GM19468 (cell line): ENCODE results near the gene ANXA6.
"Not testable (repeated sequence)": the region's sequence is repeated elsewhere in the genome, so short reads cannot be mapped to it uniquely, and the experiment has no call there.

Source experiments
- ATAC-seq: cut with Tn5 transposase; IDR thresholded peaks from one replicate; pipeline ENCODE4 v1.9.1; 2021; ENCODE audit warnings: mild to moderate bottlenecking, moderate library complexity, moderate number of reproducible peaks; ENCODE audit not compliant: unreplicated experiment; ENCODE audit errors: extremely low read depth

Gene ANXA6

DNA sequence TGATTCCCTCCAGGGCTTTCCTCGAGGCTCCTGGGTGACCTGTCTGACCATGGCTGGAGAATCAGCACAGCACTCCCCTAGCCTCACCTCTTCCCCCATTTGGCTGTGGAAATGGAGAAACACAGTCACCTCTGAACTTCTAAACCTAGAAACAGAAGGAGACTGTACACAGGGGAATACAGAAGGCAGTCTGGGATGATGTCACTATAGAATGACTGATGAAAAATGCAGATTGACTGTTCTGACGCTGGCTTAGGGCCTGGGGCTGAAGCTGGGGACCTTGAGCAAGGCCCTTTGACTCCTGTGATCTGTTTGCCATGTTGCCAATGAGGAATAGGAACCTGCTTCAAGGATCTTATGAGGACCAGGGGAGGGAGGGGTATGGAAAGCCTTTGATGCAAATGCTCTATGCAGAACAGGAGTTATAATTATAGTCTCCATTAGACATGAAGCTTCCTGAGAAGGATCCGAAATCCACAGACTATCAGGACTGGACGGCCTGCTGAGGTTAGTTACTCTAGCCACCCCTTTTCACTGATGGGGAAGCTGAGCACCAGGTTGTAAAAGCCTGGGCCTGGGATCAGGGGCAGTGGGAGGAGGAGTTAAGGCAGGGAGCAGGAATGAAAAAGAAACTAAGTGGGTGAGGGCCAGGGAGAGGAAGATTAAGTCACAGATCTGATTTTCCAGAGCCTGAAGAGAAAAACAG is 24.4 kb upstream of the ANXA6 start:
- no peak for ATAC-seq

DNA sequence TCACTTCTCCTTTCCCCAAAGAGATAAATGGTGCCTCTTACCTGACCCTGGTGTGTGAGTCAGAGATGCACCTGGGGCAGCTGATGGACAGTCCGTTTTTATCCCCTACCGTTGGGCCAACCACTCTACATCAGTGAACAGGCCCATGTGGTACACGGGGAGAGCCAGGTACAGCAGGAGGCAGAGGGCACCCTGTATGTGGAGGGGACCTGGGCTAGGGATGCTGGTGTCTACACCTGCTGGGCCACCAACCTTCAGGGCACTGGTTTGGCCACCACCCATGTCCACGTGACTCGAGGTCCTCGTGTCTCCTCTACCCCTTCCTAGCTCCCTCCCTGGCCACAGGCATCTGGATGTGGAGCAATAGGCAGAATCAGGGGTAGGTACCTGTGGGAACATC is 22.7 kb upstream of the ANXA6 start:
- ATAC-seq: no peak

- no peak for ATAC-seq
These were observed 21.9 kb upstream of the ANXA6 start for GRCh38 chr5:151179489-151179840.

GRCh38 chr5:151178777-151179488 is 21.4 kb upstream of the ANXA6 start:
- ATAC-seq: no peak

- ATAC-seq: no peak
These were observed 20.8 kb upstream of the ANXA6 start for GRCh38 chr5:151178372-151178771.

GRCh38 chr5:151176268-151176667 is 18.7 kb upstream of the ANXA6 start:
- ATAC-seq: not testable (repeated sequence)

GRCh38 chr5:151174612-151175101 is 17.1 kb upstream of the ANXA6 start:
- no peak for ATAC-seq

DNA sequence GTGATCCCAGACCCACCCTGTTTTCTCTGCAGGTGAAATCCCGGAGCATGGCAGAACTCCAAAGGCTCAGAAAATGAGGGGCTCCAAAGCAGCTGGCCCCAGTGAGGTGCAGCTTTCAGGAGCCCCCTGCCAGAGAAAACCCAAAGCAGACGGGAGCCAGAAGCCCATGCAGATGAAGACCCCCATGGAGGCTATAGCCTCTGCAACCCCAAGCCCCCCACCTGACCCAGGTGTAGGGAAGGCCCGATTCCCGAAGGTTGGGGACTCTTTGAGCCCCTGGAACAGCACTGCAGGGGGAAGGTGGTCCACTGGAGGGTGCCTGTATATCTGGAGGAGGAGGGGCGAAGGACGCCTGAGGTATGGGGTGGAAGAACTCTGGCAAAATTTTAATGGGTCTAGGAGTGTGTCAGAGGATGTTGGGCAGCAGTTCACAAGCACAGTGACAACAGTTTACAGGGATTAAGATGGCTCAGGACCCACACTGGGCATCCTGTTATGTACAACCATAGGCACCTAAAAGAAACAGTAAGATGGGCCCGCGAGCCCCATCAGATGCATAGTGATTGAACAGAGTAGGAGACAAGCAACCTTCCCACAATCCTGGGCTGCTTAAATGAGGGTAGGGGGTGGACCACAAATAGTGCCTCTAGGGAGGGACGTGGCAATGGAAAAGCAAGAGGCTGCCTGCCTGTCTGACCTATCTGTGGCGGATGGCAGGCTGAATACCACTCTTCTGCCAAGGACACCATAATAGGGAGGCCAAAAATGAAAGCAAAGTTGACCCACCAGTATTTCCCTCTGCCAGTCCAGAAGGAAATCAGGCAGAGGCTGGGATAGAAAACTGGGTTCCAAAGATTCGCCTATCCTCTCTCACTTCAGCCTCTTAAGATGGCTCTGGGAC is 16.4 kb upstream of the ANXA6 start:
- ATAC-seq: no peak

GRCh38 chr5:151171529-151171928 is 13.9 kb upstream of the ANXA6 start:
- ATAC-seq: no peak

- no peak for ATAC-seq
These were observed 11.2 kb upstream of the ANXA6 start for GRCh38 chr5:151168602-151169344.

DNA sequence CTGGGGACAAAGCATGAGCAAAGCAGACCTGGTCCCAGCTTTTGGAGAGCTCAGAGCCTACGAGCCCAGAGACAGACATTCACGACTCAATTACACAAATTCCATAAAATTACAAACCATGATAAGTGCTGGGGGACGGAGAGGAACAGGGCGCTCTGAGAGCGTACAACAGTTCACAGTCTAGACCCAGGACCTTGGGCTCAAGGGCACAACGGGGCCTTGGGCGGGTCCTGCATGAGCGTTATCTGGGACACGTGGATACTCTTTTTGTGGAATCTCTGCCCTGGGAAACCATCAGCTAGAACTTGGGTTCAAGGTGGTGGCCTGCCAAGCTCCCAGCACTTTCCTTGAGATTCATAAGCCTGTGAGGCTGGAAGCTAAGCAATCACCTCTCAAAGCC is 9.4 kb upstream of the ANXA6 start:
- no peak for ATAC-seq

DNA sequence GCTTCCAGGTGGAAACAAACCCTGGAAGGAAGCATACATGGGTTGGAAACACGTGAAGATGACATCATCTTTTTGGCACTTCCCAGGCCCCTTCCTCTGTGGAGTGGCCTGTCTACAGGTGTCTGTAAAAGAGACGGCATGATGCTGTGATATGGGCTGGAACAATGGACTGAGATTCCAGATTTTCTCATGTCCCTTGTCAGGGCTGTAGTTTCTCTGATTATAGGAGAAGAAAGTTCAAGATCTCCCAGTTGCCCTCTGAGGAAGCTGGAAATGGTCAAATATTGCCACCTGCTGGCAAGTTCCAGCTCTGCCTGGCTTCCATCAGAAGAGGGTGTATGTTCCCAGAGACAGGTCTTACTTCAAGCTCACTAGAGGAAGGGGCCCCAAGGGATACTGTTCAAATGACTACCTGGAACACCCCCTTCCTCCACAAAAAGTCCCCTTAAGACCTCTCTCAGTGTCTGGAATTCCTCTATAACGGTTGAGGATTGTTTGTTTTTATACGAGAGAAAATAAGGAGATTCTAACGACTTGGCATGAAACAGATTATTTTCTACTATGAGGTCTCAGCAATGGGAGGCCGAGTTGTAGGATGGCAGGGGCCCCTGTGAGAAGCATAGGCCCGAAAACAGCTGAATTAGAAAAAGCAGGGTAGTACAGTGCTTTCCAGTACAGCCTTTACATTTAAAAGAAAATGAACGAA is 7.3 kb upstream of the ANXA6 start:
- ATAC-seq: no peak

DNA sequence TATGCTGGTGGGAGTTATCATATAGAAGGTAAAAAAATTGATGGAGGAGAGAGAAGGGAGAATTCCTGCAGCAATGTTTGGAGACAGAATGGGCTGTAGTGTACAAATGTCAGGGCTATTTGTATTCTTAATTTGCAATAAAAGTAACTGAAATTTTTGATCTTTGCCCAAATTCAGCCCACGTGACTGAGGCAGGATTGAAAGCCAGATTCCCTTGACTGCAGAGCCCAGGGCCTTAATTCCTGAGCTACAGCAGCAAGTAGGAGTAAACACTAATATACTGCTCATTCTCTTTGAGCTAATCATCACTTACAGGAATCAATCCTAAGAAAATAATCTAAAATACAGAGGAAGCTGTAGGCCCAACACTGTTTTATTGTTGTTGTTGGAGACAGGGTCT is 5.2 kb upstream of the ANXA6 start:
- no peak for ATAC-seq

GRCh38 chr5:151159649-151160373 is 2.2 kb upstream of the ANXA6 start:
- no peak for ATAC-seq

DNA sequence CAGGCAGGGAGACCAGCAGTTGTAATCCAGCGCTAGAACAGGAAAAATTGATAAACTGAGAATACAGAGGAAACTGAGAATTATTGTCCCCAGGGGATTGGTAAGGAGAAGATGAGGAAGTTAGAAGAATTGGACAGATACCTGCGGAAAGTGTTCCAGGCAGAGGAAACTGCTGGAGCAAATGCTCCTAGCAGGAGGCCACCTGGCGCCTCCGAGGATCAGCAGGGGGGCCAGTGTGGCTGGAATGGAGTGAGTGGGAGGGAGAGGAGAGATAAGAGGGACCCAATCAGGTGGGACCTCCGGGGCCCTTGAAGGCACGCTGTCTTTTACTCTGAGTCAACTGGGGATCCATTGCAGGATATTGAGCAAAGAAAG is 695 bp upstream of the ANXA6 start:
- ATAC-seq: no peak

DNA sequence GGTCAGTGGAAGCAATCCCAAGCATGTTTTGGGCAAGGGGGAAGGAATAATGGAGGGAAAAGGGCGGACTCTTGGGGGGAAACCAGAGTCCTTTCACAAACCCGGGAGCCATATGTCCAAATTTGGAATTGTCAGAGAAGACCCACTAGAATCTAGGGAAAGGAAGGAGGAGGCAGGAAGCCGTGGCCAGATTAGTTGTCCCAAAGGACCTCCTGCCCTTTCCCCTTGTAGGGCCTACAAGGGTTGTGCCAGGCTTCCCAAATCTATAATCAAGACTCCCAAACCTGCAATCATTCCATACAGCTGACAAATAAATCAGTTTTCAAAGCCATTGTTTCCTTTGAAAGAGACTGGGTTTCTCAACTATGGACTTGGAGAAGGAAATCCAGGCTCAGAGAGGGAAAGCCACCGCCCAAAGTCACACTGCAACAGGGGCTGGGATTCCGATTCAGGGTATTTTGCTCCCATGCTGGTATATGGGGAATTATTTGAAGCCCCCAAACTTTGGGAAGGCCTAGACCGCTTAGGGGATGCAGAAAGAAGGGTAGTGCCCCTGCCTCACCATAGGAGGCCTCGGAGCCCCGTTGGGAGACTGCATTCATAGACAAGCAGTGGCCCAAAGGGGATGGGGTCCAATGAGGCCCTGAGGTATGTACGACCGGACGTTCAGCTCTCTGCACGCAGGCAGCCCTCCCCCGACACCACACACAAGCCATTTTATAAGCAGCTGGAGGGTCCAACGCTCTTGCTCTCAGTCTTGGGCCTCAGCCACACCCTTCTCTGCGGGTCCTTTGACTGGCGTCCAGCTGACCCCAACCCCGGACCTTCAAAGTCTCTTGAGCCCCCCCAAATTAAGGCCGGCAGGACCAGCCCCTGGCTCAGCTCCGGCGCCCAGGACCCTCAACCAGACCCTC is 815 bp downstream of the ANXA6 start:
- ATAC-seq: no peak

DNA sequence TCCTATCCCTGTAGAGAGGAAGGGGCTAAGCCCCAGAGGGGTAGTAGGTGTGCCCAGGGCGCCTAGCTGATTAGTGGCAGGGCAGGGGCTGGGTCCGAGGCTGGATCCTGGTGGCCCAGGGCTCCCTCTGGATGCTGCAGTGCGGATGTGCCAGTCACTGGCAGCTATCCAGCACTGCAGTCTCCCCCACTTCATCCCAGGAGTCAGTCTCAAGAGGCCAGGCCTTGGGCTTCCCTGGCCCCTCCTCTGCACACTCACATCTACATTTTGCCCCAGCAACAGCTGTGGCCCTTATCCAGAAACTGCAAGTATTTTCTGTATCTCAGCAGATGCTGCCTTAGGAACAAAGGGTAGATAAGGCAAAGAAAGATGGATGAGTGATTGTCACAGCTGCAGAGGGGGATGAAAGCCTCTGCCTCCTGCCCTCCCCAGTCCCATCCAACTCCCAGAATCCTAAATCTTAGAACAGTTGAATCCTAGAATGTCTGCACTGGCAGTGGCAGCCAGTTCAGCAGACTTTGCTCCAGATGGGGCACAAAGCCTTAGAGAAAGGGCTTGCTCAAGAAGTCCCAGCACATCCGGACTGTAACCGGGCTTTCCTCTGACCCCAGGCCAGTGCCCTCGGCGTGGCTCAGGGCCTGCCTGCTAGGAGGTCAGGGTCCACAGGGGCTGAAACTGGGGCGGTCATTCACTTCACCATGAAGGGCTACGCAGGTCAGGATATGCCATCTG is 1.6 kb downstream of the ANXA6 start:
- no peak for ATAC-seq
